CD4-positive, alpha-beta T cell treated with Interleukin-2 at 100 ng/mL for 4 hours (primary cell): Measurements from ENCODE around the gene JUND.

Experiments
- DNase-seq: peaks from one replicate; pipeline ENCODE4 v3.0.0-alpha.2; 2020; ENCODE audit warnings: low spot score

The JUND gene

DNA sequence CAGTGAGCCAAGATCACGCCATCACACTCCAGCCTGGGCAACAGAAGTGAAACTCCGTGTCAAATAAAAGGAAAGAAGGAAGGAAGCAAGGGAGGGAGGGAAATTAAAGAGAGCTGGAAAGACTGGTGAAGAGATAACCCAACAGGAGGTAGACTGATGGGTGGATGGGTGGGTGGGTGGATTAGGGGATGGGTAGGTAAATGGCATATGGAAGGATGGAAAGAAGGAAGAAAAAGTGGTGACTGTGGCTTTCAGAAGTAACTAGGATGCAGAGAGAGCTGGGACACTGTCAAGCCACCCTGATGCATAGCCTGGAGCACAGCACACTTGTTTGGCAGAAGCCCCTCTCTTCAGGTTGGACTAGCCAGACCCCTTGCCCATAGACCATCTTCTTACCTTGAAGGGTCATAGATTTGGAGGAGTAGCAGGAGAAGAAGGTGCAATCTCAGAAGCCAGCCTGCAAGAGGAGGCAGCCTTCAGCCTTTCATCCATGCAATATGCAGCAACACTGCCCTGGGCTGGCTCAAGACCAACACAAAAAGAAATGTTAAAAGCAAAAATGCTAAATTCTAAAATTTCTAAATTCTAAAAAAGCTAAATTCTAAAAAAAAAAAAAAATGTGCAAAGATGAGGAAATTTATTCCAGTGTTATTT, 12.2 kb downstream of the JUND start:
- DNase-seq = no peak

DNA sequence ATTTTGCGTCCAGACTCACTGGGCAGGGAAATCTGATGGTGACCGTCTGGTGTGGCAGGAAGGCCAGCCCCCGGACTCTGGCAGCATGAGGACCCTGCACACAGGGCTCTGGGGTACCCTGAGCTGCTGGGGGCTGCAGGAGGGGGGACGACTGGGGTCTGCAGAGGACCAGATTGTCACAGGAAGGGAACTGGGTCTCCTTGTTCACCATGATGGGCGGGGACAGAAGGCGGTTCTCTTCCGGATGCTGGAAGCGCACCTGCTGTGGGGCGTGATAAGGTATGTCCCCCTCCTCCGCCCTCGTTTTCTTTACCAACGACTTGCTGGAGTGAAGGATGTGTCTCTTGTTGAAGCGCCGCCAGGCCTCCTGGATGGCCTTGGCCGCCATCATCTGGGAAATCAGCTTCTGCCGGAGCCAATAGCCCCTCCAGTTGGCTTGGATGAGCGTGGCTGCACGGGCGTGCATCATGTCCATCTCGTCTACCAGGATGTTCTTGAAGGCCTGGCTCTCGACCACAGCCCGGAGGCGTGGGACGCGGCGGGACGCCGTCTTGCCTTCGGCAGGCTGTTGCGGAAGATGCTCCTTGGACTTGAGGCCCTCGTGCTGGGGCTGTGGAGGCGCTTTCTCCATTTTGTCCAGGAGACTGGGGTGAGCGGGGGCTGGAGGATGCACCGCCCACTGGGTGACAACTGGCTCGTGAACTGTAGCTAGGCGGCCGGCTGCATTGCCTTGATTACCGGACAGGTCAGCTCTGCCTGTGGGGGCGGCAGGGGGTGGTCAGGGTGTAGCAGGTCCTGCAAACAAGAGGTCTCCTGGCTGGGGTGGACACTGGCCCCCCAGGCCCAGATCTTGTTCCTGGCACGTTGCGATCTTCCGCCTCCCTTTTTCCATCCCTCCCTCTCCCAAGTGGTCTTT, 14.4 kb downstream of the JUND start:
- no peak for DNase-seq

DNA sequence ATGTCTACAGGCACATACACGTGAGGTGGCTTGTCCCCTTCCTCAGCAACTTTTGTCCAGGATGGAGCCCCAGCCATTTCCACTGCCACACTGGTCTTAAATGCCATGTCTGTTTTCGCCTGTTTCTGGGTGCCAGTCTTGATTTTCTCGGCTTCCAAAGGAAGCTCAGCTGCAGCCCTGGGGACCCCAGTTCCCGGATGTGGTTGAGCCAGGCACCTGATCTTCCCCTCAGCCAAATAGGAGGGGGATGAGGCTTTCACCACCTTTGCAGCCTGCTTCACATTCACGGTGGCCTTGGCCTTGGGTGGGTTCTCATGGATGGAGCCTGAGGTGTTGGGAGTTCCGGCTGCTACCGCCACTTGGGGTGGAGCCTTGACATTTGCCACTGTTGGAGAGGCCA, 15.8 kb downstream of the JUND start:
- no peak for DNase-seq

DNA sequence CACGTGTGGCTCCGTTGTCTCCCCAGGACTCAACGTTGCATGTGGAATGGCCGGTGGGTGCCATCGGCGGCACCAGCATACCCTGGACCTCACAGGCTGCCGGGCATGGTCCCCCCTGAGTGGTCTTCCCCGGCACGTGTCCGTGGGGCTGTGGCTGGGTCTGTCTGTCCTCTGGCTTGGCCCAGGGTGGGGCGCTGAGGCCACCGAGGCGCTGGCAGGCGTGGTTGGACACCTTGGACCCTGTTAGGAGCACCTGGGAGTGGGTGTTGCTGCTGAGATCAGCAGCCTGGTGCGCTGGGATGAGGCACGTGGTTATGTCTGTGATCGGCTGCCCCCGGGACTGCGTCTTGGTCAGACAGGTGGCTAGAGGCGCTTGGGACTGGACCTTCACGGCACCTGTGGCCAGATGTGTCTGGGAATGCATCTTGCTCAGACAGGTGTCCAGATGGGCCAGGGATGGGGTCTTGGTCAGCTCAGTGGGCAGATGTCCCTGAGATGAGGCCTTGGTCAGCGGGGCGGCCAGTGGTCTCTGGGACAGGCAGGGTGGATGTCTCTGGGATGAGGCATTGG, 16.4 kb downstream of the JUND start:
- no peak for DNase-seq

DNA sequence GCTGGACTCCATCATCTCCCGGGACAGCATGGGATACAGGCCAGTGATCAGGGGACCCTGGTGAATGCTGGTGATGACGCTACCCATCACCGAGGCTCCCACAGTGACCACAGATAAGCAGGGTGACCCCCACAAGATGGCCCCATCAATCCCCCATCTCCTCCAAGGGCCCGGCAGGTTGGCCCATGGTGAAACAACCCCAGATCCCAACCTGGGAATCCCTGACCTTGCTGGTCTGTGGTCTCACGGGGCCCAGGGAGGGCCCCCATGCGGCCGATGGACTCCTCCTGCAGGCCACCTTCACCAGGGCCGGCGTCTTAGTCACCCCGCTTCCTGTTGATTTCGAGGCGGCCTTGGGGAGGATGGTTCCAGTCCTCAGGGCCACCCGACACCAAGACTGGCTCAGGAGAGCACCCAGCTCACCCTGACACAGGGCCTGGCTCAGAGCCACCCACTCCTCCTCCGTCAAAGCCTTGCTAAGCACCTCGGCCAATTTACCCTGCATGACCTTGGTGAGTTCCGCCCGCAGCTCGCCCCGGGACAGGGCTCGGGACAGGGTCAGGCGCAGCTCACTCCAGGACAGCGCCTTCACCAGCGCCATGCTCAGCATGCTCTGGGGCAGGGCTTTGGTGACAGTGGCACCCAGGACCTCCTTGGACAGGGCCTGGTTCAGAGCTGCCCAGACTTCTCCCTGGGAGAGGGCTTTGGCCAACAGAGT, 17.1 kb downstream of the JUND start:
- DNase-seq = no peak

DNA sequence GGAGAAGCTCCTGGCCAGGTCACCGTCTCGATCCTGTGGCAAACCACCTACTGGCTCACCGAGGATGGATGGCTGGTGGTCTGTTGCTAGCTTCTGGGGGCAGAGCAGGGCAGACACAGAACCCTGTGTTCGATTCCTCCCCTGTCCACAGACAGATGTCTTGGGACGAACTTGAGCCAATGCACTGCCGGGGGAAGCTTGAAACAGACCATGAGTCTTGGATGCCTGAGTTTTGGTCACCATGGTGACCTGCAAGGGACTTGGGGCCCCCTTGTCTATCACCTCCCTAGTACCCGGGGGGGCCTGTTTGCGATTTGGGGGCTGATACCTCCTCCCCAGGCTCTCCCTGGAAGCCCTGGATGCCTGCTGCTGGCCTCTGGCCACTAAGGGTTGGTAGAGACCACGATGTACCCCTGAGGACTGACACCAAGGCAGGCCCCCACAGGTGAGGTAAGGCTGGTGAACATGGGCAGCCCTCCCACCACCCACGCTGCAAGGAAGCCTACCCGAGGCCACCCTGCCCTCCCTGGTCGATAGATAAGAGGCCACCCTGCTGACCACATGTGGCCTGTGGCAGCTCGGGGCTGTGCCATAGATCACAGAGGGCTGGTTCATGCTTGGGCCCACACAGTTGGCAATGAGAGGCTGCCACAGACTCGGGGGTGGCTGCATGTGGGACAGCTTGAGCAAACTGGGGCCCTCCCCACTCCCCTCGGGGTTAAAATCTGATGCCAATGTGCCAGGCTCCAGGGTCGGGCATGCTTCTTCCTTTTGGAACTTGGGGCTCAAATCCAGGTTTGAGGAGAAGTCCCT, 17.9 kb downstream of the JUND start:
- DNase-seq = no peak

DNA sequence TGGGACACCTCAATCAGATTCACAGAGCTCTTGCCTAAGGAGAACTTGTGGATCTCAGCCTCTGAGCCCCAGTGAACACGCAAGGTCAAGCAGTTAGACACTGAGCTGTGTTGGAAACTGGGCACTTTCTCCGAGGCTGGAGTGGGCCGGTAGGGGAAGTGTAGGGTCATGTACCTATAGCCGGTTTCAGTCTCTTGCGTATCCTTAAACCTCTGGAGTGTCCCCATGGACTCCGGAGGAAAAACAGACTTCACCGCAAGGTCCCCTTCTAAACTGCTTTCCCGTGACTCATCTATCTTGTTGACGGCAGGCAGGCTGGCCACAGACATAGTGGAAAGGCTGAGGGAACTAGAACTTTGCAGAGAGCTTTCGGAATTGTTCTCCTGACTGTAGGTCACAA, 18.5 kb downstream of the JUND start:
- DNase-seq = no peak

DNA sequence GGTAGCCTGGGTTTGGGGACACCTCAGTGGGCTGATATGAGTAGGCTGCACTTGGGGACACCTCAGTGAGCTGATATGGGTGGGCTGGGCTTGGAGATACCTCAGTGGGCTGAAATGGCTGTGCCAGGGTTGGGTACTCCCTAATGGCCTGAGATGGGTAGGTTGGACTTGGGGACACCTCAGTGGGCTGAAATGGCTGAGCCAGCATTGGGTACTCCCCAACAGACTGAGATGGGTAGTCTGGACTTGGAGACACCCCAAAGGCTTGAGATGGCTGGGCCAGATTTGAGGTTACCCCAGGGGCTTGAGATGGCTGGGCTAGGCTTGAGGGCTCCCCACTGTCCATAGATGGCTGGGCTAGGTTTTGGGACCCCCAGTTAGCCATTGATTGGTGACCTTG, 19.3 kb downstream of the JUND start:
- DNase-seq = no peak

DNA sequence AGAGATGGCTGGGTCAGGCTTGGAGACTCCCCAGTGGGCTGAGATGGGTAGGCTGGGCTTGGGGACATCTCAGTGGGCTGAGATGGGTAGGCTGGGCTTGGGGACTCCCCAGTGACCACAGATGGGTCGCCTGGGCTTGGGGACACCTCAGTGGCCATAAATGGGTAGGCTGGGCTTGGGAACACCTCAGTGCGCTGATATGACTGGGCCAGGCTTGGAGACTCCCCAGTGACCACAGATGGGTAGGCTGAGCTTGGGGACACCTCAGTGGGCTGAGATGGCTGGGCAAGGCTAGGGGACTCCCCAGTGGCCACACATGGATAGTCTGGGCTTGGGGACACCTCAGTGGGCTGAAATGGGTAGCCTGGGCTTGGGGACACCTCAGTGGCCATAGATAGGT, 19.9 kb downstream of the JUND start:
- no peak for DNase-seq

DNA sequence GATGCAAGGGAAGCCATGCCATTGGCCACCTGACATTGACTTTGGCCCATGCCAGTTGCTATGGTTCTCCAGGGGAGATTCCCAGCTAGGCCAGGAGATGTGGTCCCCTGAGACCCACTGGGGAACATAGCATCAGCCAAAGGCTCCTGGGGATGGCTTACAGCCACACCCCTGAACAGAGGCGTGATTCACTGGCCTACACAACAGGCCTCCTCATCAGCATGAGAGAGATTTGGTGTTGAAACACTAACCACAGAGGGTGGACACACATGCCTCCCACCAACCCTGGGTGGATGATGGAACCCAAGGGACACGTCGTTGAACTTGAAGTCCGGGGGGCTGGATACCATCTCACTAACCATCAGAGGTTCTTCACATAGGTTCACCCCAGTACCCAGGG, 21.5 kb downstream of the JUND start:
- DNase-seq = no peak

DNA sequence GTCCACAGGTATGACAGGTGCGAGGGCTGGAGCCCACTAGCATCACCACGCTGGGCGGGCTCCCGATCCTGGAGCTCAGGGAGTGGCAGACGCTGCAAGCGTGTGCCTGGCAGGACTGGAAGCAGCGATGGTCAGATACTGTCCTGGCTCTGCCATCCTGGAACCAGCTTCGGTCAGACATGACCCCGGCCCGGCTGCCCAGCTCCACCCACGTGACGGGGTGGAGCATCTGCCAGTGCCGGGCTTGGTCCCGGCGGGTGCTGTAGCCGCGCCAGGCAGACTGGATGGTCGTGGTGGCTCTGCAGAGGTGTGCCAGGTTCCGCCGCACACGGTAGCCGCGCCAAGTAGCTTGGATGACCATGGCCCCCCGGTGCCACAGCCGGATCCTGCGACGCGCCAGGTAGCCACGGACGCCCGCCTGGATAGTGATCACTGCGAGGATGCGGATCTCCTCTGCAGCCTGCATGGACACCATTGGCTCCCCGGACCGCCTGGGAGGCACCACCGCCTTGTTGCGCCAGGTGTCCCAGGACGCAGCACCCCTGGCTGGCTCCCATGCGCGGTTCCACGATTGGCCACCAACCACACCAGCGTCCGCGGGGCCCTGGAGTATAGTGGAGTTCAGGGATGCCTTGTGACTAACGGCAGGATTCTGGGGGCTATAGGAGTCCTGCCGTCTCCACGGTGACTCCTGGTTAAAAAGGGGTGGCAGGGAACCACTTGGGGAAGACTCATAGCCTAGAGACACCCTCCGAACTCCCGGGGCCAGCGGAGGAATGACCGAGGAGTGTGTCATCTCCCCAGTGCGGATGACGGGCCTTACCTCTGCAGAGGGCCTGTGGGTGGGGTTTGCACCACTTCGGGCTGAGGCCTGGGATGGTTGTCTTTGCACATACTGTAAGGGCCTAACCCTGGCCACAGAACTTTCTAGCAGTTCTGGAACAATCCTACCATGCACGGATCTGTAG, 23.6 kb downstream of the JUND start:
- DNase-seq = no peak

DNA sequence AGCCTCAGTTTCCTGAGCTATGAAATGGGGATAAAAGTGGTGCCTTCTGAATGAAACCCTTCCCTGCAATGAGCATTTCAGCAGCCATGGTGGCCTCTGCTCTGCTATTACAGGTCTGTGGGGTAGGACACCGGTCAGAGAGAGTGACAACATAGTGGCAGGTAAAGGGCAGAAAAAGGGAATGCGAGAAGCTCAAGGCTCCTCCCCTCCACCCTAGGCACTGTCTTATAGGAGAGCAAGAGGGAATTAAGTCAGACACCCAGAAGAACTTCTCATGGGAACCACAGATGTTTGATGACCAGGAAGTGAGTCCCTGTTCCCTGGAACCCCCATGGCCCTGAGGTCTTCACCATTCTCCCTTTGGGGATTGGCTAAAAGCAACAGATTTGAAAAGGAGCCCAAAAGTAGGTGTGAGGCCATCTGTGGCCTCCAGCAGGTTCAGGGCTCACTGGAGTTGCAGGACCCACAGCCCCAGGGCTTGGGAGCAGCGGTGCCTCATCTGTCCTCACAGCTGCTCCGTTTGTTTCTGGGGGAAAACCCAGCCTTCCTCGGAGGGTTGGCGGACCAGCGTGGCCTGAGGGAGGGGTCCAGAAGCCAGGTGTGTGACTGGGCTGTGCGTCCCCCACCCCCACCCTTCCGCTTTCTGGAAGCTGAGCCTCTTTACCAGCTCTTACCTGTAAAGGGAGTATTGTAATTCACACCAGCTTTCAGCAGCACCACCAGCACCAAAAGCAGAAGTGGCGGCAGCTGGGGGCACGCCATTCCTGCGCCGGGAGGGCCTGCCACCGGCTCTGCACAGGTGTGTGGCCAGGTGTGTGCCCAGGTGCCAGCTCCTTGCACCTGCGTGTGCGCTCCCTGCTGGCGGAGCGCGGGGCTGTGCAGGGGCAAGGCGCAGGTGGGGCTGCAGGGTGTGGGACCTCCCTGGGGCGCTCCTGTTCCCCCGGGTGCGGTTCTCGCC, 26.6 kb downstream of the JUND start:
- DNase-seq = no peak

DNA sequence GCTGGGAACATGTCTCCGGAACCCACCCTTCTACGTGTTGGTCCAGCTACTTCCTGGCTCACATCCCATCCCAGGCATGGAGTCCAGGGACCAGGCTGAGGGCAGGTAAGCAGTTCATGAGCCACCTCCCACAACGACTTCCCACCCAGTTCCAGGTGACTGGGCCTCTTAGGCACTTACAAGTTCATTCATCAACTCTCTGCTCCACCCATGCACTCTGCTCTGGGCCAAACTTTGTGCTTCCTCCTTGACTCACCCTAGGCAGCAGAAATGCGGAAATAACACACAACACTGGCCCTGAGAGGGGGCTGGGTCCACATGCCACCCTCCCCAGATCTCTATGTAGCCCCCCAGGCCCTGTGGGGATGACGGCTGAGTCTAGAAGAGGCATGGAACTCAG, 27.7 kb downstream of the JUND start:
- no peak for DNase-seq

DNA sequence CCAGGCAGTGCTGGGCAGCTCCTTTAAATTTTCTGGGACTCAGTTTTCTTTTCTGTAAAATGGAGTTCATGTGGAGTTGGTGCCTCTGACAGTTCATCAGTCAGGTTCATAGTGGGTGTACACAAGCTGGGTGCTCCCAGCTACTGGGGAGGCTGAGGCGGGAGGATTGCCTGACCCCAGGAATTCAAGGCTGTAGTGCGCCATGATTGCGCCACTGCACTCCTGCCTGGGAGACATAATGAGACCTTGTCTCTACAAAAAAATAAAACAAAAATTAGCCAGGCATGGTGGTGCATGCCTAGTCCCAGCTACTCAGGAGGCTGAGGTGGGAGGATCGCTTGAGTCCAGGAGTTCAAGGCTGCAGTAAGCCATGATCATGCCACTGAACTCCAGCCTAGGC, 28.3 kb downstream of the JUND start:
- no peak for DNase-seq

DNA sequence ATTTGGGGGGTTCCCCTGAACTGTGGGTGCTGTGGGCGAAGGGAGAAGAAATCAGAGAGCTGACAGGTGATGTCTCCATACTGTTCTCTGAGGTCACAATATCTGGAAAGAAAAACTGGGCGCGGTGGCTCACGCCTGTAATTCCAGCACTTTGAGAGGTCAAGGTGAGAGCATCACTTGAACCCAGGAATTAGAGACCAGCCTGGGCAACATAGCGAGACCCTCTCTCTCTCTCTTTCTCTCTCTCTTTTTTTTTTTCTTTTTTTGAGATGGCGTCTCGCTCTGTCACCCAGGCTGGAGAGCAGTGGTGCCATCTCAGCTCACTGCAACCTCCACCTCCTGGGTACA, 29.1 kb downstream of the JUND start:
- no peak for DNase-seq

DNA sequence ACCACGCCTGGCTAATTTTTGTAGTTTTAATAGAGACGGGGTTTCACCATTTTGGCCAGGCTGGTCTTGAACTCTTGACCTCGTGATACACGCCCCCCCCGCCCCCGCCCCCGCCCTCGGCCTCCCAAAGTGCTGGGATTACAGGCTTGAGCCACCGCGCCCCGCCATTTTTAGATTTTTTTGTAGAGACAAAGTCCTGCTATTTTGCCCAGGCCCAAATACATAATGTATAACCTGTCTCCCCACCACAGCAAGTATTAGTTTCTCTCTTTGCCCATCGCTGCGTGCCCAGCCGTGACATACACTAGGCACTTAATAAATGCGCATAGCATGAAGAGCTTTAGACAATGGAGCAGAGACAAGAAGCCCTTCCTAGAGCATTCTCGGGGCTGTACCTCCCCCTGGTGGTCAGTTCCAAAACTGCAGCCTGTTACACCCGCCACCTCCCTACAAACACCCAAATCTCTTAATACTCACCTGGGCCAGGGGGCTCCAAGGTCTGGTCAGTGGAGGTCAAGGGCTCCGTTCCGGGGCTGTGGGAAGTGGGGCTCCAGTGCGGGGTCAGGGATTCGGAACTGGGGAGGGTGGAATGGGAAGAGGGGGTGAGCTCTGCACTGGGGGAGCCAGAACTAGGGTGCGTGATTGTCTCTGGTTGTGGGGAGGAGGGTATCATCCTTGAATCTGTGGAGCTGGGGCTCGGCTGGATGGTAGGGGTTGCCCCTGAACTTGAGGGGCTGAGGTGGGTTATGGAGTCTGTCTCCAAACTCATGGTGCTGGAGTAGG, 29.6 kb downstream of the JUND start:
- DNase-seq = peak; percentile 85

DNA sequence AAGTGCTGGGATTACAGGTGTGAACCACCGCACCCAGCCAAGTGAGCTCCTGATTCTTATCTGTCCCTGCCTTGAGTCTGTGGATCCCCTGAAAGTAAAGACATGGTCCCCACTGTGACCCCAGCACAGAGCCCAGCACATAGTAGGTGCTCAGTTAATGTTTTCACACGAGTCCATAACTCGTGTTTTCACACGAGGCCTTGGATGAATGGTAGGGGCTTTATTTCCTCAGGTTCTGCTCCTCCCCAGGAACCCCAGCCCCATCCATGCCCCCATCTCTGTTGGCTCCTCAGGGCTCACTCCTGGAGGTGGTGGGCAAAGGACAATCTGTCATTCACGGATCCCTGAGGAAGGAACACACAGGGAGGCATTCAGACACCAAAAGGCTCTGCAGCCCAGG, 31.6 kb downstream of the JUND start:
- no peak for DNase-seq

DNA sequence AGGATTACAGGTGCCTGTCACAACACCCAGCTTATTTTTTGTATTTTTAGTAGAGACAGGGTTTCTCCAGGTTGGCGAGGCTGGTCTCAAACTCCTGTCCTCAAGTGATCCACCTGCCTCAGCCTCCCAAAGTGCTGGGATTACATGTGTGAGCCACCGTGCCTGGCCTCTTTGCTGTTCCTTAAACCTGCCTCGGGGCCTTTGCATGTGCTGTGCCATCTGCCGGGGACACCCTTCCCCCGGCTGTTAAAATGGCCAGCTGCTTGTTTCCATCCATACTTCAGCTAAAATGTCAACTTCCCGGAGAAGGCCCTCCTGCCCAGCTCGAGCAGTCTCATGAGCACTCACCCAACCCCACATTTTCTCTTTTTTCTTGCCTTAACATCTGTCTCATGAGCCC, 36.1 kb downstream of the JUND start:
- DNase-seq = no peak

DNA sequence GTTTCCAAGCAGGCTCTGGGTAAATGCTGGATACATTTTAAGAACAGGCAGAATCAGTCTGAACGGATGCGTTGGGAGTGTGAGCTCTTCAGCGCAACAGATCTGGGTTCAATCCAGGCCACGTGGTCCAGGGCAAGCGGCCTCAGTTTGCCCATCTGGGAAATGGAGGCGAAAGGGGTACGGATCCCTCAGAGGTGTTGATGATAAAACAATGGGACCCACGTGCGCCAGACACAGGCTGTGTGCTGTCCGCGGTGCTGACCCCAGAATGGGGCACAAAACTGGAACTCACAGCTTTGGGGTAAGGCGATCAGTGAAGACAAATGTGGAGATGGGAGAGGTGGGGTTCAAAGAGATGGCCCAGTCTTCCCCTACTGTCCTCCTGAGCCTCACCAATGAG, 42.1 kb downstream of the JUND start:
- no peak for DNase-seq
